Omental fat pad (tissue), 4 donors: ENCODE data around the gene VIM. TPM values are rescaled to one million over a fixed set of nuclear protein-coding genes. Genes with fewer than 3 reads are reported as not detected.

ENCODE experiments used
- ATAC-seq: fragments of 150-250 bp; one replicate; pipeline ENCODE4 v1.9.1; 2016; ENCODE audit warnings: mild to moderate bottlenecking, moderate library complexity; ENCODE audit not compliant: low FRiP score
- DNase-seq: peaks from one replicate; pipeline ENCODE4 v3.0.0-alpha.2; 2019; ENCODE audit warnings: low spot score
- CTCF ChIP-seq, 3 donors: fragments of 450-650 bp; IDR thresholded peaks; one replicate each; pipeline ENCODE4 v1.5.1; 2016 to 2017; ENCODE audit warnings: antibody characterized with exemption in 3 of 3, mild to moderate bottlenecking in 3 of 3, moderate library complexity in 2 of 3
- total RNA-seq, 4 donors: library from RNA; depleted of rRNA; stranded (reverse); fragments of >200 nt; gene quantifications; one replicate each; pipeline ENCODE4 v1.1.0, GENCODE V29; 2016

Gene VIM
- total RNA-seq, 4 donors from 2014 or later, result 3,307 to 6,426 (median 5,180) TPM

- TF ChIP-seq CTCF (IDR thresholded peaks at IDR 0.05), result no peak
- DNase-seq, result no peak
- no peak for ATAC-seq
Observed at GRCh38 chr10:17220652-17221100, 7.4 kb upstream of the VIM start.

GRCh38 chr10:17222329-17222728, 5.7 kb upstream of the VIM start:
- no peak for DNase-seq
- no peak for ATAC-seq
- no peak for TF ChIP-seq CTCF (IDR thresholded peaks at IDR 0.05)

GRCh38 chr10:17225808-17226207, 2.2 kb upstream of the VIM start:
- ATAC-seq, result no peak
- TF ChIP-seq CTCF (IDR thresholded peaks at IDR 0.05), result no peak
- no peak for DNase-seq

GRCh38 chr10:17226891-17227303, 1.1 kb upstream of the VIM start:
- no peak for TF ChIP-seq CTCF (IDR thresholded peaks at IDR 0.05)
- no peak for DNase-seq
- no peak for ATAC-seq

GRCh38 chr10:17227367-17228090, 512 bp upstream of the VIM start:
- DNase-seq (no peak), ATAC-seq (no peak)
- TF ChIP-seq CTCF (IDR thresholded peaks at IDR 0.05), result peak in 2 of 3 donors; percentile 9 to 44

- ATAC-seq, result peak; percentile 77
- no peak for TF ChIP-seq CTCF (IDR thresholded peaks at IDR 0.05)
Observed at GRCh38 chr10:17229016-17229716, 1.1 kb downstream of the VIM start.

GRCh38 chr10:17229717-17229966, 1.6 kb downstream of the VIM start:
- DNase-seq, result no peak
- TF ChIP-seq CTCF (IDR thresholded peaks at IDR 0.05), result no peak
- ATAC-seq, result no peak

More at GRCh38 chr10:17229016-17229716, 1.1 kb downstream of the VIM start:
- DNase-seq, result peak; percentile 67
